Lung (tissue), 12 donors: ENCODE measurements around the gene THRSP. TPM values are rescaled to one million over a fixed set of nuclear protein-coding genes. Genes with fewer than 3 reads are reported as not detected.

ENCODE experiments used
- ATAC-seq: fragments of 200-7000 bp; cut with Tn5 transposase; one replicate; pipeline ENCODE4 v1.9.1; 2020; ENCODE audit warnings: moderate number of reproducible peaks; ENCODE audit not compliant: insufficient read depth, low FRiP score
- DNase-seq, 3 donors: peaks; one replicate each; pipeline ENCODE4 v3.0.0-alpha.2; 2013 to 2017
- H3K27ac ChIP-seq, 2 donors: one replicate each; pipeline ENCODE4 v1.5.1; 2013; ENCODE audit warnings: mild to moderate bottlenecking in 2 of 2, moderate library complexity in 2 of 2, control low read depth in 1 of 2, inconsistent platforms in 1 of 2, low read depth in 1 of 2, low read length in 1 of 2
- H3K27me3 ChIP-seq, 3 donors: one replicate each; pipeline ENCODE4 v1.5.1; 2013; ENCODE audit warnings: low read length in 2 of 3; ENCODE audit not compliant: control insufficient read depth in 3 of 3, insufficient read depth in 3 of 3
- H3K36me3 ChIP-seq, 4 donors: one replicate each; pipeline ENCODE4 v1.5.1; 2013; ENCODE audit warnings: low read length in 4 of 4, mild to moderate bottlenecking in 1 of 4, moderate library complexity in 1 of 4; ENCODE audit not compliant: control insufficient read depth in 4 of 4, insufficient read depth in 4 of 4
- H3K4me1 ChIP-seq, 5 donors: one replicate each; pipeline ENCODE4 v1.5.1; 2013; ENCODE audit warnings: low read length in 5 of 5, mild to moderate bottlenecking in 2 of 5, moderate library complexity in 1 of 5; ENCODE audit not compliant: control insufficient read depth in 5 of 5, insufficient read depth in 5 of 5
- H3K4me3 ChIP-seq: one replicate; pipeline ENCODE4 v1.5.1; 2013; ENCODE audit warnings: mild to moderate bottlenecking, control low read depth, moderate library complexity
- H3K9ac ChIP-seq, 2 donors: one replicate each; pipeline ENCODE4 v1.5.1; 2013; ENCODE audit warnings: low read length in 2 of 2, control low read depth in 1 of 2; ENCODE audit not compliant: insufficient read depth in 1 of 2
- H3K9me3 ChIP-seq, 4 donors: one replicate each; pipeline ENCODE4 v1.5.1; 2013; ENCODE audit warnings: low read length in 3 of 4, mild to moderate bottlenecking in 1 of 4, moderate library complexity in 1 of 4; ENCODE audit not compliant: control insufficient read depth in 4 of 4, insufficient read depth in 3 of 4
- WGBS, 2 donors: extraction: QIAGEN DNeasy Blood & Tissue Kit; methylation state at CpG; one replicate each; pipeline ENCODE4 v1.1.7; 2013; 5-methylcytosine and 5-hydroxymethylcytosine counted together
- polyA plus RNA-seq, 2 donors: library from polyadenylated mRNA; stranded (reverse); fragments of 200-250 nt; gene quantifications; one replicate each; pipeline ENCODE4 v1.2.1, GENCODE V29; 2013
- total RNA-seq, 2 donors: library from RNA; depleted of rRNA in 1 of 2; stranded (reverse); fragments of >200 nt in 1 of 2; gene quantifications; one replicate each; pipeline ENCODE4 v1.2.1, GENCODE V29; 2014 to 2021
- TF ChIP-seq, protein P1 (sequence below): IDR thresholded peaks from 2 replicates; pipeline ENCODE4 v1.5.1; 2012; ENCODE audit warnings: mild to moderate bottlenecking; ENCODE audit errors: control extremely low read depth, extremely low read depth
- donor health status: control.
- donor health status: control.
- donor health status: Bipolar disorder and iron deficiency.
- donor health status: healthy.
- donor health status: DM: yes; HTN: yes; CAD: no.

The THRSP gene
- total and polyA plus RNA-seq, 4 donors = 0.03 to 0.12 TPM; not detected in 2

GRCh38 chr11:78060533-78060932 is 3.1 kb upstream of the THRSP start:
- no peak for DNase-seq
- Histone ChIP-seq H3K27me3 (no peaks in the 10 kb centered on the region), H3K4me1 (peaks cover 0 to 4% (median 0%) of the 10 kb centered on the region in 5 donors), H3K9ac (no peak overlapping the region), H3K4me3 (no peak overlapping the region), H3K27ac (no peak overlapping the region), H3K36me3 (no peaks in the 10 kb centered on the region), H3K9me3 (peaks cover 0 to 2% (median 0%) of the 10 kb centered on the region in 4 donors)
- 96 to 98% methylated on average over 8 of the region's 8 CpGs for WGBS, 2 donors
- TF ChIP-seq, protein P1, sequence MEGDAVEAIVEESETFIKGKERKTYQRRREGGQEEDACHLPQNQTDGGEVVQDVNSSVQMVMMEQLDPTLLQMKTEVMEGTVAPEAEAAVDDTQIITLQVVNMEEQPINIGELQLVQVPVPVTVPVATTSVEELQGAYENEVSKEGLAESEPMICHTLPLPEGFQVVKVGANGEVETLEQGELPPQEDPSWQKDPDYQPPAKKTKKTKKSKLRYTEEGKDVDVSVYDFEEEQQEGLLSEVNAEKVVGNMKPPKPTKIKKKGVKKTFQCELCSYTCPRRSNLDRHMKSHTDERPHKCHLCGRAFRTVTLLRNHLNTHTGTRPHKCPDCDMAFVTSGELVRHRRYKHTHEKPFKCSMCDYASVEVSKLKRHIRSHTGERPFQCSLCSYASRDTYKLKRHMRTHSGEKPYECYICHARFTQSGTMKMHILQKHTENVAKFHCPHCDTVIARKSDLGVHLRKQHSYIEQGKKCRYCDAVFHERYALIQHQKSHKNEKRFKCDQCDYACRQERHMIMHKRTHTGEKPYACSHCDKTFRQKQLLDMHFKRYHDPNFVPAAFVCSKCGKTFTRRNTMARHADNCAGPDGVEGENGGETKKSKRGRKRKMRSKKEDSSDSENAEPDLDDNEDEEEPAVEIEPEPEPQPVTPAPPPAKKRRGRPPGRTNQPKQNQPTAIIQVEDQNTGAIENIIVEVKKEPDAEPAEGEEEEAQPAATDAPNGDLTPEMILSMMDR = no peak
- ATAC-seq = no peak

DNA sequence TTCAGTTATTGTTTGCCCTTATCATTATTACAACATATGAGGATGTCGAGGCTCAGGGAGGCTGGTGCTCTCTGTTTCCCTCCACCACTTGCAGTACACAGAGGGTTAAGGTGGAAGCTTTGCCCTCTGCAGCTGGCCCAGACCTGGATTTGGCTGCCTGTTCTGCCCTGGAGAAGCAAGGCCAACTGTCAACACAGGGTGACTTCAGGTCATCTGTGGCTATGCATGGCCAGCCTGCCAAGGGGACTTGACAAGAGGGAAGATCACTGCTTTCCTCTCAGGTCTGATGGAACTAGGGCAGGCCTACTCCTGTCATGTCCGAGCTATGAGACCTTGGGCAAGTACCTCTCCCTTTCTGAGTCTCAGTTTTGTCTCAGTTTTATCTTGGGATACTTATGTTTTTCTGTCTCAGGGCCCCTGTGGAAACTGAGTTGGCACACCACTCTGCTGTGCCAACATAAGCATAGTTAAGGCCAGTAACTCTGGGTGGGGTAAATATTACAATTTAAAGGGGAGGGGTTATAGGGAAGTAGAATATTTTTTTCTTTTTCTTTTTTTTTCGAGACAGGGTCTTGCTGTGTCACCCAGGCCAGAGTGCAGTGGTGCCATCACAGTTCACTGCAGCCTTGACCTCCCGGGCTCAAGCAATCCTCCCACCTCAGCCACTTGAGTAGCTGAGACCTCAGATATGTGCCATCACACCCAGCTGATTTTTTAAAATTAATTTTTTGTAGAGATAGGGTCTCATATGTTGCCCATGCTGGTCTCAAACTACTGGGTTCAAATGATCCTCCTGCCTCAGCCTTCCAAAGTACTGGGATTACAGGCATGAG is 2.4 kb upstream of the THRSP start:
- H3K4me3 ChIP-seq = no peak overlapping the region
- H3K27me3 ChIP-seq = no peaks in the 10 kb centered on the region
- no peaks in the 10 kb centered on the region for H3K36me3 ChIP-seq
- no peak overlapping the region for H3K9ac ChIP-seq
- H3K4me1 ChIP-seq = peaks cover 0 to 4% (median 0%) of the 10 kb centered on the region in 5 donors
- H3K9me3 ChIP-seq = peaks cover 0 to 2% (median 0%) of the 10 kb centered on the region in 4 donors
- 56 to 60% methylated on average over 4 of the region's 4 CpGs for WGBS, 2 donors
- TF ChIP-seq, protein P1 = no peak
- DNase-seq = no peak
- ATAC-seq = no peak
- peak overlapping the region in 1 of 2 donors; percentile 70 for H3K27ac ChIP-seq

DNA sequence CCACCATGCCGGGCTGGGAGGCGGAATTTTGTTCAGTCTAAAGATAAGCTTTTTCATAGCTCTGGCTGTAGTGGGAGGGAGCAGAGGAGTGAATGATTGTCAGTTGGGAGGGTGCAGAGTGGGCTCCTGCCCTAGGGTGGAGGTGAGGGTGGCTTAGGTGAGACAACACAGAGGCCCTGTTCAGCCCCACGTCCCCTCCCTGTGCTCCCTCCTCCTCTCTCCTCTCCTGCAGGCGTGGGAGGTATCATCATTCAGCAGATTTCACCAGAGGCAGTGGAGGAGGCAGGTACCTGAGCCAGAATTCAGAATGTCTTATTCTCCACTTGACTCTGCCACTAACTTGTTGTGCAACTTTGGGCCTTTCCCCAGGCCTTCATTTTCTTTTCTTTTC is 1.7 kb upstream of the THRSP start:
- H3K4me1 ChIP-seq = peaks cover 0 to 4% (median 0%) of the 10 kb centered on the region in 5 donors
- H3K36me3 ChIP-seq = no peaks in the 10 kb centered on the region
- H3K27me3 ChIP-seq = no peaks in the 10 kb centered on the region
- peaks cover 0 to 2% (median 0%) of the 10 kb centered on the region in 4 donors for H3K9me3 ChIP-seq
- ATAC-seq (peak; percentile 30), DNase-seq (no peak)
- H3K9ac ChIP-seq = no peak overlapping the region
- no peak overlapping the region for H3K27ac ChIP-seq
- TF ChIP-seq, protein P1 = no peak
- 66 to 89% methylated on average over 4 of the region's 4 CpGs for WGBS, 2 donors
- H3K4me3 ChIP-seq = no peak overlapping the region
